HG02870 (cell line): ENCODE results near the gene MRPL4.

Experiments used
- ATAC-seq: cut with Tn5 transposase; IDR thresholded peaks from one replicate; pipeline ENCODE4 v1.9.1; 2021; ENCODE audit warnings: mild to moderate bottlenecking, moderate library complexity; ENCODE audit not compliant: unreplicated experiment

Gene MRPL4

GRCh38 chr19:10286803-10287737, 35.1 kb downstream of the MRPL4 start, which contains the start of gene ICAM4:
Gene ICAM4, plus strand, starts transcription at chr19:10286955. Its CDS starts 58 bp downstream, at chr19:10287013.
- no peak for ATAC-seq

DNA sequence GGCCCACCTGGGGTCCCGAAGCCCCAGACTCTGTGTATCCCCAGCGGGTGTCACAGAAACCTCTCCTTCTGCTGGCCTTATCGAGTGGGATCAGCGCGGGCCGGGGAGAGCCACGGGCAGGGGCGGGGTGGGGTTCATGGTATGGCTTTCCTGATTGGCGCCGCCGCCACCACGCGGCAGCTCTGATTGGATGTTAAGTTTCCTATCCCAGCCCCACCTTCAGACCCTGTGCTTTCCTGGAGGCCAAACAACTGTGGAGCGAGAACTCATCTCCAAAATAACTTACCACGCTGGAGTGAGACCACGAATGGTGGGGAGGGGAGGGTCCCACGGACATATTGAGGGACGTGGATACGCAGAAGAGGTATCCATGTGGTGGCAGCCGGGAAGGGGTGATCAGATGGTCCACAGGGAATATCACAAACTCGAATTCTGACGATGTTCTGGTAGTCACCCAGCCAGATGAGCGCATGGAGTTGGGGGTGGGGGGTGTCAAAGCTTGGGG, 36.7 kb downstream of the MRPL4 start:
- no peak for ATAC-seq

- no peak for ATAC-seq
These were observed 37.3 kb downstream of the MRPL4 start for GRCh38 chr19:10289167-10289835.

DNA sequence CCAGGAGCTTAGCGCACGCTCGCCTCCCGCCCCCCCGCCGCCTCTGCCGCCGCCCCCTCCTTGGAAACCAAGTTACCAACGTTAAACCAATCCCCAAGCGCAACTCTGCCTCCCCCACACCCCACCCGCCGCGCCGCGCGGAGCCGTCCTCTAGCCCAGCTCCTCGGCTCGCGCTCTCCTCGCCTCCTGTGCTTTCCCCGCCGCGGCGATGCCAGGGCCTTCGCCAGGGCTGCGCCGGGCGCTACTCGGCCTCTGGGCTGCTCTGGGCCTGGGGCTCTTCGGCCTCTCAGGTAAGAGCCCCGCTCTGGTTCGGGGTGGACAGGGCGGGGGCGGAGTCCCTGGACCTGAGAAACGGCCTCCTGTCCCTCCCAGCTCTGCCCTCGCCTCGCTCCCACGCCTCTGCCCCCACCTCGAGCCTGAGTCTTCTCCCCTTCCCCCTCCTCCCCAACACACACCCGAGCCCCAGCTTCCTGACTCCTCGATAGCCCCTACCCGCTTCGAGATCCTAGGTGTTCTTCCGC, 37.9 kb downstream of the MRPL4 start, which contains the start of gene ICAM5:
Gene ICAM5, plus strand, starts transcription at position 117 of the 521 bp plus-strand sequence. Its CDS starts 92 bp downstream, at position 209.
- ATAC-seq = no peak

DNA sequence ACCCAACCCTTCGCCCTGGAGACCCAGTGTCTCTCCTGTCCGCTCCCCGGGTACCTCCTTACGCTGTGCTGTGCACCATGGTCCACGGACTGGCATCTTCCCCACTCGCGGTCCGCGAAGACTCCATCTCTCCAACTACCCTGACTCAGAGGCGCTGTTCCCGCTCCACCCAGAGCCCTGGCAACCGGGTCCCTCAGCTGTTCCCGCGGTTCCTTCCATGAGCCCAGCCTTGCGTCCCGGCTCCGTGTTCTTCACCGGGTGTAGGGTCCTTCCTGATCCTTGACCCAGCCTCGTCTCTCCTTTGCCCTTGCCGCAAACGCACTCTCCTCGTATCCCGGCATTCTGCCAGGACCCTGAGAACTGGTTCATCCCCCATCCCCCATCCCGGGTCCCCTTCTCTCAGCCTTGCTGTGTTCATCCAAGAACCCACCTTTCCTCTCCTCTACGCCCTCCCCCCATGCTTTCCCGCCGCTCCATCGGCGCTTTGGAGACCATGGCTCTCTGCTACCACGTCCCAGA, 38.4 kb downstream of the MRPL4 start:
- ATAC-seq = no peak

- no peak for ATAC-seq
These were observed 39.0 kb downstream of the MRPL4 start for GRCh38 chr19:10290876-10291553.

- no peak for ATAC-seq
These were observed 39.7 kb downstream of the MRPL4 start for GRCh38 chr19:10291554-10292205.

- no peak for ATAC-seq
These were observed 40.3 kb downstream of the MRPL4 start for GRCh38 chr19:10292206-10292788.

- no peak for ATAC-seq
These were observed 41.0 kb downstream of the MRPL4 start for GRCh38 chr19:10292789-10293636.

GRCh38 chr19:10293637-10294367, 41.8 kb downstream of the MRPL4 start:
- no peak for ATAC-seq

DNA sequence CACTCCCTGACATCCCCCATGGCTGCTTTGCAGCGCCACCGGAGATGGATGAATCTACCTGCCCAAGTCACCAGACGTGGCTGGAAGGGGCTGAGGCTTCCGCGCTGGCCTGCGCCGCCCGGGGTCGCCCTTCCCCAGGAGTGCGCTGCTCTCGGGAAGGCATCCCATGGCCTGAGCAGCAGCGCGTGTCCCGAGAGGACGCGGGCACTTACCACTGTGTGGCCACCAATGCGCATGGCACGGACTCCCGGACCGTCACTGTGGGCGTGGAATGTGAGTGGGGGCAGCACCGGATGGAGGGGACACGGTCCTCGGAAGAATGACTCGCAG, 42.3 kb downstream of the MRPL4 start:
- ATAC-seq = no peak

DNA sequence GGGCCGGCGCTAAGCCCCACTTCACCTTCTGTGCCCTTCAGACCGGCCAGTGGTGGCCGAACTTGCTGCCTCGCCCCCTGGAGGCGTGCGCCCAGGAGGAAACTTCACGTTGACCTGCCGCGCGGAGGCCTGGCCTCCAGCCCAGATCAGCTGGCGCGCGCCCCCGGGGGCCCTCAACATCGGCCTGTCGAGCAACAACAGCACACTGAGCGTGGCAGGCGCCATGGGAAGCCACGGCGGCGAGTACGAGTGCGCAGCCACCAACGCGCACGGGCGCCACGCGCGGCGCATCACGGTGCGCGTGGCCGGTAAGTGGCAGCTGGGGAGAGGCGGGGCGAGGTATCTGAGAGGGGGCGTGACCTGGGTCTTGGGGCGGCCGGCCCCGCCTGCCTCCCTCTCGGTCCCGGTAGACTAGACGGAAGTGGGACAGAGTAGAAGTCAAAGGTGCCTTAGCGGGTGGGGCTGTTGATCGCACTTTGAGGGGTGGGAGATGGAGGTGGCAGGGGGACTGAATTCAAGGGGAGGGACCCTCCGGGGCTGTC, 43.4 kb downstream of the MRPL4 start:
- ATAC-seq = no peak

DNA sequence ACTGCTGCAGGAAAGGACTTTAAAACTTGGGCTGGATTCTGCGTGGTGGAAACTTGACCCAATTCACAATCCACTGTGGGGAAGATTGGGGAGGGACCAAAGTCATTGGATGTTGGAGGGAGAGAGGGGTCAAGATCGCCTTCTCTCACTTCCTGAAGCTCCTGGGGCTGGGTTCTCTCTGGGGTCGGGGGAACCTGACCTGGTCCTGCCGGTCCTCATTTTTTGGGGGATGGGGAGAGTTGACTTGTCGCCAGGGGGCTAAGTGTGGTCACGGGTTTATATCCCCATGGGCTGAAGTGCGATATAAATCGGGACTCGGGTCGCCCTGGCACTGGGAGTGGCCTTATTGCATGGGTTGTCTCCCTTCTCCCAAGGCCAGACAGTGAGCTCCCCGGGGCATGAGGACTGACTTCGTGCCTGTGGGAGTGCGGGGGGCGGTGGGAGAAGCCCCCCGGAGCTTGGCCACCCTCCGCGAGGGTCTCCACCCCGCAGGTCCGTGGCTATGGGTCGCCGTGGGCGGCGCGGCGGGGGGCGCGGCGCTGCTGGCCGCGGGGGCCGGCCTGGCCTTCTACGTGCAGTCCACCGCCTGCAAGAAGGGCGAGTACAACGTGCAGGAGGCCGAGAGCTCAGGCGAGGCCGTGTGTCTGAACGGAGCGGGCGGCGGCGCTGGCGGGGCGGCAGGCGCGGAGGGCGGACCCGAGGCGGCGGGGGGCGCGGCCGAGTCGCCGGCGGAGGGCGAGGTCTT, 44.0 kb downstream of the MRPL4 start:
- ATAC-seq = no peak

DNA sequence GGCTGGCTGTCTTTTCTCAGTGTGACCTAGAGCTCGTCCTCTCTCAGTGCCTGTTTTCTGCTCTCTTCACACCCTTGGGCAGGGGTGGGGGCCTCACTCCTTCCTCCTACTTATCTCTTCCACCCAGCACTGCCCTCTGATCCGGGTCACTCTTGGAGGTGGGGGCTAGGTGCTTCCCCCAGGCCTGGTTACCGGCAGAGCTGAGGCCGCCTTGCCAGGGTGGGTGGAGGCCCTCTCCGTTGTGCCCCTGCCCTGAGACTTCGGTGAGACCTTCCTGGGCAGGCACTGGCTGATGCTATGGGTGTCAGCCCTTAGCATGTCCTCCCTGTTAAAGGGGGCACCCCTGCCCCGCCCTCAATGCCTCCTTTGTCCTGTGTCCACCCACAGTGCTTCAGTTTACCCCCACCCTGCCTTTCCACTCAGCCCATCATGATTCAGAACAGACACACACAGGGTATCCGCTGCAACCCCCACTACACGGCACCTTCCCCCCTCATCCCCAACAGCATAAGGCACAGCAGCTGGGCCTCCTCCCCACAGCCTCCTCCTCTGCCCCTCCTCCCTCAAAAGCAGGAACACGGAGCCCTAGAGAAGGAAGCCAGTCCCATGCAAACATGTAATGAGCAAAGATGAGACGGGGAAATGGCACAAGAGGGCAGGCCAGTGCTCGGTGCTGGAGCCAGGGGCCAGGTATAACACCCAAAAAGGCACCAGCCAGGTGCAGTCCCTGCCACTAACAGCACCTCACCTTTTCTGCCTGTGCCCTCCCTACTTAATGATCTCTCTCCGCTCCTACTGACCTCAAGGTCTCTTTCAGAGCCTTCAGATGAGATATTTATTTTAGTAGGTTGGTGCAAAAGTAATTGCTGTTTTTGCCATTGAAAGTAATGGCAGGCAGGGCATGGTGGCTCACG, 47.8 kb downstream of the MRPL4 start:
- ATAC-seq = no peak

- no peak for ATAC-seq
These were observed 53.3 kb downstream of the MRPL4 start for GRCh38 chr19:10305139-10305806.

GRCh38 chr19:10306327-10306726, 54.3 kb downstream of the MRPL4 start:
- ATAC-seq = no peak
